Endometrial microvascular endothelial cells (primary cell): Measurements from ENCODE around the gene TRAFD1. TPM values are rescaled to one million over a fixed set of nuclear protein-coding genes. Genes with fewer than 3 reads are reported as not detected.
"Not testable (repeated sequence)": the region's sequence is repeated elsewhere in the genome, so short reads cannot be mapped to it uniquely, and the experiment has no call there.

Source experiments
- in situ Hi-C: cut with HindIII; loops from 2 replicates; pipeline ENCODE4 v1.10.0; 2017; ENCODE audit warnings: low sequenced_read_pairs, low pct_unique_long_range_greater_than_20kb; ENCODE audit errors: inconsistent ontology term
- total RNA-seq: library from RNA; depleted of rRNA; stranded (reverse); fragments of >200 nt; gene quantifications from one replicate; pipeline ENCODE4 v1.2.3, GENCODE V29; 2015; ENCODE audit errors: inconsistent ontology term

TRAFD1 gene
- total RNA-seq, 1 donor from 2014 or later = 18.5 TPM

DNA sequence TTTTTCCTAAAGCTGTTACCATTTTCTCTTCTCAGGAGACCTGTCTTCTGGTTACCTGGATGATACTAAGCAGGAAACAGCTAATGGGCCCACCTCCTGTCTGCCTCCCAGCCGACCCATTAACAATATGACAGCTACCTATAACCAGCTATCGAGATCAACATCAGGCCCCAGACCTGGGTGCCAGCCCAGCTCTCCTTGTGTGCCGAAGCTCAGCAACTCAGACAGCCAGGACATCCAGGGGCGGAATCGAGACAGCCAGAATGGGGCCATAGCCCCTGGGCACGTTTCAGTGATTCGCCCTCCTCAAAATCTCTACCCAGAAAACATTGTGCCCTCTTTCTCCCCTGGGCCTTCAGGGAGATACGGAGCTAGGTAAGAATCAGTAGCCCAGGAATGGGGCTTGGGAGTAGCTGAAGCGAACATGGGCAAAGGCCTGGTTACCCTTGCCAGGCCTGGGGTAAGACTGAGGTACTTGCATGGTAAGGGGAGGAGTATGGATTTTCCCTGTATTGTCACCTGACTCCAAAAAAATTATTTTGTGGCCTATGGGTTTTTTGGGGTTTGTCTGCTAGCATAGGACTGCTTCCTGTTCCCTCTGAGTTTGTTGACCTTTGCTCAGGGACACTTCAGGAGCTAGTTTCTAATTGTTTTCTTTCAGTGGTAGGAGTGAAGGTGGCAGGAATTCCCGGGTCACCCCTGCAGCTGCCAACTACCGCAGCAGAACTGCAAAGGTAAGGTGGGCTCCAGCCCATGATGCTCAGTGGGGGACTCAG is 26.6 kb downstream of the TRAFD1 start:
- in situ Hi-C loops = no loop called here

DNA sequence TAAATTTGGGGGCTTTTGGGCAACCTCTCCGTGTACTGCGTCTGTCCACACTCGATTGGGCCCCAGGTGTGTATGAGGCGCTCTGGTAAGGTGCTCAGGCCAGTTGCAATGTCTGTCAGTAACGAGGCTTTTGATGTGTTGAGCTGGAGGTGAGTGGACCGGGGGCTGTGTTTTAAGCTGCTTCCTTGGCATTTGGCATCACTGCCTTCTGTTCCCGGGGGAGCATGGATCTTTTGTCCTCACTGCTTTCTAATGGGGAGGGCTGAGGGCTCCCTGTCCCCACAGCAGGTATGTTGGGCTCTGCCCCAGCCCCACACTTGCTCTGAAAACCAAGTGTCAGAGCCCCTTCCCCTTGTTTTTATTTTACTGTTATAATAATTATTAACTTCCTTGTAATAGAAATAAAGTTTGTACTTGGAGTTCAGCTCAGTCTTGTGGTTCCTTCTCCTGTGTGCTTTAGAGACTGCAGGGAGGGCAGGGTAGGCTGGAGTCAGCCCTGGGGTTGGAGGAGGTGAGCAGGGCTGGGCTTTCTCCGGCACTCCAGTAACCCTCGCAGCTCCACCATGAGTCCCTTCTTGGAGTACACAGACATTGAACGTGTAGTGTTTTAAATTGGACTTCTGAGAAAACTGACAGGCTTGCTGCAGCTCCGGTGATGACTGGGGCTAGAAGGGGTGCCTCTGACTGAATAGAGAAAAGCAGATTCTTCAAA is 28.0 kb downstream of the TRAFD1 start:
- in situ Hi-C loops = no loop called here

DNA sequence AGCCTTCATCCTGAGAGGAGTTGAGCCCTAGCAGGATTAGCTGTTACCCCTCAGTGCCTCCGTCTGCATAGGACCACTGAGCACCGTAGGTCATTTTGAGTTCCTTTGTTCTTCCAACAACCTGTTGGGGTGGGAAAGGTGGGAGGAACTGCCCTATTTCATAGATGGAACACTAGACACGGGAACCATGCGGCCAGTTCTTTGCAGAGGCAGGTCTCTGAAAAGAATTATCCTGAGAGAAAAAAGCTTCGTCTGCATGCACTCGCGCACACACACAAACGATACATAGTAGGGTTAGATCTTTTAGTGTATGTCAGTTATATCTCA is 28.5 kb downstream of the TRAFD1 start:
- in situ Hi-C loops = no loop called here

DNA sequence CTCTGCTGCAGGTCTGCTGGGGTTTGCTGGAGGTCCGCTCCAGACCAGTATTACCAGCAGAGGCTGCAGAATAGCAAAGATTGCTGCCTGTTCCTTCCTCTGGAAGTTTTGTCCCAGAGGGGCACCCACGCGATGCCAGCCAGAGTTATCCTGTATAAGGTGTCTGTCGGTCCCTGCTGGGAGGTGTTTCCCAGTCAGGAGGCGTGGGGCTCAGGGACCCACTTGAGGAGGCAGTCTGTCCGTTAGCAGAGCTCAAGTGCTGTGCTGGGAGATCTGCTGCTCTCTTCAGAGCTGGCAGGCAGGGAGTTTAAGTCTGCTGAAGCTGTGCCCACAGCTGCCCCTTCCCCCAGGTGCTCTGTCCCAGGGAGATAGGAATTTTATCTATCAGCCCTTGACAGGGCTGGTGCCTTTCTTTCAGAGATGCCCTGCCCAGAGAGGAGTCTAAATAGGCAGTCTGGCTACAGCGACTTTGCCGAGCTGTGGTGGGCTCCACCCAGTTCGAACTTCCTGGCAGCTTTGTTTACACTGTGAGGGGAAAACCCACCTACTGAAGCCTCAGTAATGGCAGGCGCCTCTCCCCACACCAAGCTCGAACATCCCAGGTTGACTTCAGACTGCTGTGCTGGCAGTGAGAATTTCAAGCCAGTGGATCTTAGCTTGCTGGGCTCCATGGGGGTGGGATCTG is 33.2 kb downstream of the TRAFD1 start:
- in situ Hi-C loops = not testable (repeated sequence)

DNA sequence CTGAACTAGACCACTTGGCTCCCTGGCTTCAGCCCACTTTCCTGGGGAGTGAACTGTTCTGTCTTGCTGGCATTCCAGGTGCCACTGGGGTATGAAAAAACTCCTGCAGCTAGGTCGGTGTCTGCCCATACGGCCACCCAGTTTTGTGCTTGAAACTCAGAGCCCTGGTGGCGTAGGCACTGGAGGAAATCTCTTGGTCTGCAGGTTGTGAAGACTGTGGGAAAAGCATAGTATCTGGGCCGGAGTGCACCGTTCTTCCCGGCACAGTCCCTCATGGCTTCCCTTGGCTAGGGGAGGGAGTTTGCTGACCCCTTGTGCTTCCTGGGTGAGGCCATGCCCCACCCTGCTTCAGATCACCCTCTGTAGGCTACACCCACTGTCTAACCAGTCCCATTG is 33.8 kb downstream of the TRAFD1 start:
- in situ Hi-C loops = no loop called here

DNA sequence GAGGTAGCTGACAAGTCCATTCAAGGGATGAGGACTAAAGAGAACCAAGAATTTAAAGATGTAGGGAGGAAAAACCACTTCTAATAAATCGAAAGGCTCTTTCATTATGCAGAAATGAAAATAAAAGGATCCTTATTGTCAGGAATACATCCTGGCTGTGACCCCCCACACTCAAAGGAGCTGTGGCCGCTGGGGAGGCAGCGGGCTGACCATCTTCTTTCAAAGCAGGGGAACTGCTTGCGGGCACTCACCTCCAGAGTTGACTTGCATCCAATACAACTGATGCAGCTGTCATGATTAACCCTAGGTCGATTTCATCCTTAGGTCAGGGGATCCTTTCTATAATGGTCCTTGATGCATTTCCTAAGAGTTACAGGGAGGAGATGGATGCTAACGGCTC is 35.3 kb downstream of the TRAFD1 start:
- in situ Hi-C loops = no loop called here

DNA sequence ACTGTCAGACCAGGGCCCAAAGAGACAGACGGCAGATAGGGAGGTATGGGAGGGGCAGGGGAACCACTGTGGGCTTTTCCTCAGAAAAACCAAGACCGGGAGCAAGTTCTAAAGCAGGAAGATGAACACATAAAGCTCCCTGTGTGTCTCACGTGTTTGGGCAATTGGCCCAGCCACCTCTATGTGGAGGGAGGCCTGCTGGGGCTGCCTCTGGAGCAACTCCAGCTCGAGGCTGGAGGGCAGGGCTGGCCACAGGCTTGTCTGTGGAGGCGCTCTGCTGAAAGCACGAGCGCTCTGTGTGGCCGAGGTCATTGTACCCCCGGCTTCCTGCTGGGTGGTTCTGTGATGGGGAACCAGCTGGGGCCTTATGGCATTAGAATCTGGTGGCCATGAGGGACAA is 36.4 kb downstream of the TRAFD1 start:
- in situ Hi-C loops = no loop called here

DNA sequence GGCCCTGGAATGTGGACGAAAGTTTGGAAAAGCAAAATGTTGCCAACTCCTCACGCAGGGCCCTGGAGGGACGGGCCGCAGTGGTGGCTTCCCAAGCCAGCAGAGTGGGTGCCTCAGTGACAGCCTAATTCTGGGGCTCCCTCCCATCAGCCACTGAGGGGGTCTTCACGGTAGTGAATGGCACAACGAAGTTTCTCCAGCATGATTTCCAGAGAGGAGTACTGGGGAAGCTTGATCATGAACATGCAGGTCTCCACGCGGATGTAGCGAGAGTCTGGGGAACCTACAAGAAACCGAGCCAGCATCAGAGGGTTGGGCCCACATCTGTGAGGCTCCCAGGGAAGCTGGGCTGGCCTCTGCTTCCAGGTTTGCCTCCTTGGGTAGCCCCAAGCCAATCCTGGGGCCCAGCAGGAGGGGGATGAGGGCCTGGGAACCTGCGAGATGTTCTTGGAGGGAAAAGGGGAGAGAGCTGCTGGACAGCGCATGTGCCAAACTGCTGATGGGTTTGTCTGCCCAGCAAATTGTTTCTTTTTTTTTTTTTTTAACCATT is 37.0 kb downstream of the TRAFD1 start:
- in situ Hi-C loops = no loop called here

DNA sequence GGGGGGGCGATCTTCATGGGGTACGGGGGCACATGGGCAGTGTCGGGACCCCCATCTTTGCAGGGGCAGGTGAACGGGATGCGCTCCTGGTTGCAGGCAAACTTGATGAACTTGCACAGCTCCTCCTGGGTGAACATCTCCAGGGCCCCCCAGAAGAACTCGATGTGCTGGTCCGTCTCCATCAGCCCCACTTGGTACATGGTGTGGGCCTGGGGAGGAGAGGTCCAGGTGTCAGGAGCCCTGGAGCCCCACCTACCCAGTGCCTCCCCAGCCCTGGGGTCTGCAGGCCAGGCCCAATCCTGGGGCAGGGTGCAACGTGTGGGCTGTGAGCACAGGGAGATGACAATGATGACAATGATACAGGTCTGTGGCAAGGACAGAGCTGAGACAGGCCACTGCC is 37.7 kb downstream of the TRAFD1 start:
- in situ Hi-C loops = no loop called here

DNA sequence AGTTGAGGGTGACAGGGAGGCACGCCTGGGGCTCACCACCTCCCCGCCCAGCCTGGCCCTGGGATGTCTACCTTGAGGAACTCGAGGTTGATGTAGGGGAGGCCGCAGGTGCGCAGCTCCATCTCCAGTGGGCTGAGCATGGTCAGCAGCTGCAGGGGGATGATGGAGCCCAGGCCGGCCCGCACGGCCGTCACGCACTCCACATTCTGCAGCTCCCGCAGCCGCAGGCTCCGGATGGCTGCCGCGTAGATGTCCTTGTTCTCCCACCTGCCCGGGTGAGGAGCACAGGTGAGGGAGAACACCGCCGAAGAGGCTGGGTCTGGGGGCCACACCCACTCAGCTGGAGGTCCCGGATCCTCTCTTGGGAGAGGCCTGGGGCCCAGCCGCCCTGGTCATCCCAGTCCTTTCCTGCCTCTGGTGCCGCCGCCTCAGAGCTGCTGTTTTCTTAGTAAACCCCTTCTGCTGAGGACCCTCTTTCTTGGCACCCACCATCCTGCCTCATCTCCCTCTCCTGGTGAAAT is 38.2 kb downstream of the TRAFD1 start:
- in situ Hi-C loops = no loop called here

DNA sequence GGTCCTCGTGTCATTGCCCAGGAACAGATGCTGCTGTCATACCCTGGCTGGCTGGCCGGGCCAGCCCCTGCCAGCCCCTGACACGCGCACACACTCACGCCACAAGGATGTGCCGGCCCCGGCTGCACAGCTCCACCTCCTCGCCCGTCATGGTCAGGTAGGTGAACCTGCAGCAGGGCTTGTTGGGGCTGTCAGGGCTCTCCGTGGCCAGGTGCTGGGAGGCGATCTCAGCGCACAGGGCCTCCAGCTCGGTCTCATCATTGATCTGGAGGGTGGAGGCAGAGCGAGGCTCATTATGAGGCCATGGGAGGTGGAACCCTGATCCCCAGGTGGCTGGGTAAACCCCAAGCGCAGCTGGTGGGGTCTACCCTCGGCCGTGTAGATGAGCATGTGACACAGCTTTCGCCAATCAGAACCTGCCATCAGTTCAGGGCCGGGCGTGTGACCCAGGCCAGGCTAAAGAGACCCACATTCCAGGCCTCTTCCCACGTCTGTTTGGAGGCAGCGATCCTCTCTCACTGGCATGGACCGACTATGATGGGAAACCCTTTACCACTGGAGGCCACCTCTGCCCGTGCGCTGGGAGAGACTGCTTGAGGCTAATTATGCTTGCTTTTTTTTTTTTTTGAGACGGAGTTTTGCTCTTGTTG is 38.8 kb downstream of the TRAFD1 start:
- in situ Hi-C loops = no loop called here

DNA sequence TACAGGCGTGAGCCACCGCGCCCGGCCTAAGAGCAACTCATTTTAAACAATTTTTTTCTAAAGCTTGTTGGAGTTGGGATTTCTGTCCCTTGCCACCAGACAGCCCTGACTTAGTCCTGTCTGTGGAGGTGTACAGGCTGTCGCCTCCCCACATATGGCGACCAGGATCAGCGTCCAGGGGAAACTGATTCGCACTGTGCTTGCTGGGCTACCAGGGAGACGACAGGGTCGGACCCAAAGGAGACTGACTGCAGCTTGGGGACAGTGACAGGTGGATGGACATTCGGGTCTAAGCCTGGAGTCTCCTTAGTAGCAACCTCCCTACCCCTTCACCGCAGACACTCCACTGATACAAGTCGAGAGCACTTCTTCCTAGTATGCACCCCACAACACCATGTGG is 40.3 kb downstream of the TRAFD1 start:
- in situ Hi-C loops = no loop called here

DNA sequence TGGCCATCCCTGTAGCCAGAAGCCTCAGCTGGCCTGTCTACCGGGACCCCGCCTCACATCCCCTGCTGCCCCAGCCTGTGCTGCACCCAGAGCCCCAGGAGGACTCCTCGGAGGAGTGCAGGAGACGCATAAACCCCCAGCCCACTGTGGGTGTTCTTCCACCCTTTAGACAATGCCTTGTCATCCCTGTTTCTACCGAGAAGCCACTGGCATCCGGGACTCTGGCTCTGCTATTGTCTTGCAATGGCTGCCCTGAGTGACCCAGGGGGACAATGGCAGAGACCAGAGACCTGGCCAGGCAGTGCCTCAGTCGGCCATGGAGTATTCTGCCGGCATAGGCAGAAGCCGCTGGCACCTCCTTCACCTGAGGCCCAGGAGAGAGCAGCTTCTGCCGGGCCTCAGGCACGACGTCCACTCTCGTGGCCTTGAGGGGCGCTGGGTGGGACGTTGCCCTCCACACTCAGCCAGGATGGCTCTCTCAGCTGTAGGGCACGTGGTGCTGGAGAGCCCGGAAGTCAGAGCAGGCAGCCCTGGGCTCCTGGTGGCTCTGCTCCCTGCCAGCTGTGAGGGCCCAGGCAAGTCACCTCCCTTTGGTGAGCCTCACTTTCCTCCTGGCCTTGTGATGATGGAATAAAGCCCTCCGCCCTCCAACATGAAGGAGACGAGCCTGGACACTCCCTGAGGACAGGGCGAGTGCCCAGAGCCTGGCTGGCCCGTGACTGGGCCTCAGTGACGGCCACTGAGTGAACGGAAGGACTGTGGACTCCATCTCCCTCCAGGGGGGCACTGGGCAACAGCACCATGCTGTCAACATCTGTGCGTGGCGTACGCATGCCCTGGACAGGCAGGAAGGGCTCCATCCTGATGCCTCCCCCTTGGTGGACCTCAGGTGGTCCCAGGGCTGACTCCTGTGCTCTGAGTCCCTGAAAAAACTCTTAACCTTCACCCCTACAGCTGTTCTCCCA is 41.0 kb downstream of the TRAFD1 start:
- in situ Hi-C loops = no loop called here

DNA sequence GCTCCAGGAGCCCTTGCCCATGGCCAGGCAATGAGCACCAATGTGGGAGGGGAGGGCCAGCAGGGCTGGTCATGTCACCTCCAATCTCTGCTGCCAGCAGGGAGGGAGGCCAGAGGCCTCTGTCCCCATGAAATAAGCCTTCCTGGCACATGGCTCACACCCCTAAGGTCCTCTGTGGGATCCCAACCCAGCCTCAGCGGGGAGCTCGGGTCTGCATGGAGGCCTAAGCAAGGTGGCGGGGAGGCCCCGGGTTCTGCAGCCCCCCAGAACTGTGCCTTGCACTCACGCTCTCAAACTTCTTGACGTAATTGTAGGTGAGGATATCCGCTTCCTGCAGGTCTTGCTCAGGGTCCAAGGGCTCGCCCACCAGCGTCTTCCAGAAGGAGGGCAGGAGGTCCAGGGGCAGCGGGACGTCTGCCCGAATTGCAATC is 41.7 kb downstream of the TRAFD1 start:
- in situ Hi-C loops = no loop called here

DNA sequence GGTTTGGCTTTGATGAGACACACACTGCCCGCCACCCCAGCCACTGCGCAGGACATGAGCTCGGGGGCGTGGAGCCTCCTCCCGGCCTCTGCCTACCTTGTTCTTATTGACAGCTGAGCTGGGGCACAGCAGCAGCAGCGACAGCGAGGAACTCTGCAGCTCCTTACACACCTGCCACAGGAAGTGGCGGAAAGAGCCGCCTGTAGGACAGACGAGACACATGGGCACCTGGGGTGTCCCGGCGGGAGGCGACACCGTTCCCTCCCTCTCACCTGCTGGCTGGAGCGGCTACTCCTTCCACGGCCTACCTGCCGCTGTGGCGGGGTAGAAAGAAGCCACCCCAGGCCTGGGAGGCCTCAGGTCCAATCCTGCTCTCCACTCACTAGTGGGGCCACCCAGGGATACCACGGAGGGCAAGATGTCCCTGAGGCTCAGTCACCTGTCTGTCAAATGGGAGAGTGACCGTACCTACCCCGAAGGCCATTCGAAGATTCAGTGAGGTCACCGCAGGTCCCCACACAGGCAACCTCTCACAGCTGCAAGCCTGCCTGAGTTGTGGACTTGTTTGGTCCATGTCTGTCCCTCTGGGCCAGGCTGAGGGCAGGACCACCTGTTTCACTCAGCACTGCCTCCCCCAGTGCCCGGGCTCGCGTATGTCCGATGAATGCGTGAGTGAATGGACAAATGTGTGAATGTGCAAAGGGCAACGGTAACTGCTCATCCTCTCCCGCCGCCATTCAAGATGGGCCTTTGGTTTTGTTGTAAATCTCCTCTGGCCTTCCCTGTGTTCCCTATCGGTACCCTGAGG is 42.6 kb downstream of the TRAFD1 start:
- in situ Hi-C loops = no loop called here

DNA sequence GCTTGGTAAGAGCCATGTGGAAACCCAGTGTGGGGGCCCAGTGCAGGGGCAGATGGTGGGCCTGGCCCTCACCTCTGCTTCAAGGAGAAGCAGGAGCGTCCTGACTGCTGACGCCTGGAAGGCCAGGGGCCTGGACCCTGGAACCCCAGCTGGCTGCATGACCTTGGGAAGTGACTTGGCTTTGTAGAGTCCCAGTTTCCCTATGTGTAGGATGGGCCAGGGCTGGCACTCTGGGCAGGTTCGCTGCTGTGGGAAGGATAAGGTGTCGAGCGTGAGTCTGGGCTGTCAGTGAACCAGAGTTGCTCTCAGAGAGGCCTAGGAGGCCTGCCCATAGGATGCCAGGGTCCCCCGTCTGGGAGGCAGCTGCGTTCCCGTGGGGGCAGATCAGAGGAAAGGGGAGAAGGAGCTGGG is 43.2 kb downstream of the TRAFD1 start:
- in situ Hi-C loops = no loop called here

DNA sequence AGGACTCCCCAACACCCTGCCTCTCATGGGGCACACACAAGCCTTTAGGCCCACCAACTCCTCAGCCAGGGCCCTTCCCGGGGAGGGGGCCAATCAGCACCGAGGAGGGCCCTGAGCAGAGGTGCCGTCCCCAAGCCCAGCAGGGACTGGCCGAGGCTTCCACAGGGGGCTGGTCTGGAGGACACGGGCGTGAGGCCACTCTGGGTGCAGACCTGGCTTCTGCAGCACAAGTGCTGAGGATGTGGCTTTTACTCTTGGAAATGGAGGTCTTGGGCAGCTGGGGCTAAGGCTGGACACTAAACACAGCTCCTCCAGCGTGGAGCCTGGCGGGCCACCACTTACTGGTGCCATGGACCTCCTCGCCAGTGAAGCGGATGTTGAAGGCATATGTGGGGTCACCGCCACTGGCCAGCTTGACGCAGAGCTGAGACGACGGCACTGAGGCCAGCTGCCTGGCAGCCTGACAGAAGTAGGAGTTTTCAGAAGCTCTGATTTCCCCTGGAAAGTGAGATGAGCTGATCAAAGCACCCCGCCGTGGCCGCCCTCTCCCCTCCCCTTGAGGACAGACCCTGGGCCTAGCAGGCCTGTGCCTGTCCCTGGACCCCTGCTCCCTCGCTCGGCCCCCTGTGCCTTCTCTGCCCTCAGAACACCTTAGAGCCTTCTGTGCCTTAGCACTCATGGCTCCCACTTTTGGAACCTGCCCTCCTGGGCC is 44.0 kb downstream of the TRAFD1 start:
- in situ Hi-C loops = no loop called here
